Mesothelial cell of epicardium (in vitro differentiated cells): ENCODE measurements around the gene HOXD3. TPM values are rescaled to one million over a fixed set of nuclear protein-coding genes. Genes with fewer than 3 reads are reported as not detected.

ENCODE experiments used
- DNase-seq, 2 experiments: peaks; one replicate each; pipeline ENCODE4 v3.0.0; 2021; ENCODE audit warnings: low spot score in 2 of 2; ENCODE audit not compliant: unreplicated experiment in 2 of 2
- H3K27ac Mint-ChIP-seq: 2 replicates; pipeline ENCODE4 v1.8.0; 2021; ENCODE audit warnings: mixed read lengths
- H3K27me3 Mint-ChIP-seq: 2 replicates; pipeline ENCODE4 v1.8.0; 2021; ENCODE audit warnings: low read depth, mixed read lengths
- H3K36me3 Mint-ChIP-seq: 2 replicates; pipeline ENCODE4 v1.8.0; 2021; ENCODE audit warnings: mixed read lengths
- H3K4me1 Mint-ChIP-seq: 2 replicates; pipeline ENCODE4 v1.8.0; 2021; ENCODE audit warnings: mixed read lengths
- H3K4me3 Mint-ChIP-seq: 2 replicates; pipeline ENCODE4 v1.8.0; 2021; ENCODE audit warnings: mild to moderate bottlenecking, moderate library complexity, mixed read lengths
- H3K9me3 Mint-ChIP-seq: 2 replicates; pipeline ENCODE4 v1.8.0; 2021; ENCODE audit warnings: mixed read lengths
- total RNA-seq: library from RNA; stranded (reverse); gene quantifications from 3 replicates; pipeline ENCODE4 v1.2.1, GENCODE V29; 2021
- TF ChIP-seq, protein P1 (sequence below): fragments of 200-600 bp; sonication (generic); IDR thresholded peaks from one replicate; pipeline ENCODE4 v1.5.0; 2021; ENCODE audit warnings: antibody characterized with exemption; ENCODE audit not compliant: unreplicated experiment

HOXD3 gene
- 0.93 to 1.1 TPM (median 1.1 TPM) in 3 replicates for total RNA-seq

GRCh38 chr2:176156807-176157498 is at the start of gene HOXD3:
HOXD3 (plus strand) TSS chr2:176157307; CDS start chr2:176169115, 11,808 bp downstream.
- no peaks in the 10 kb centered on the region for H3K36me3 Mint-ChIP-seq
- peaks cover 97% of the 10 kb centered on the region for H3K27me3 Mint-ChIP-seq
- DNase-seq: no peak
- no peaks in the 10 kb centered on the region for H3K9me3 Mint-ChIP-seq
- H3K4me1 Mint-ChIP-seq: peaks cover 13% of the 10 kb centered on the region
- H3K4me3 Mint-ChIP-seq: peak within 1 kb of the TSS; percentile 22
- TF ChIP-seq, protein P1, sequence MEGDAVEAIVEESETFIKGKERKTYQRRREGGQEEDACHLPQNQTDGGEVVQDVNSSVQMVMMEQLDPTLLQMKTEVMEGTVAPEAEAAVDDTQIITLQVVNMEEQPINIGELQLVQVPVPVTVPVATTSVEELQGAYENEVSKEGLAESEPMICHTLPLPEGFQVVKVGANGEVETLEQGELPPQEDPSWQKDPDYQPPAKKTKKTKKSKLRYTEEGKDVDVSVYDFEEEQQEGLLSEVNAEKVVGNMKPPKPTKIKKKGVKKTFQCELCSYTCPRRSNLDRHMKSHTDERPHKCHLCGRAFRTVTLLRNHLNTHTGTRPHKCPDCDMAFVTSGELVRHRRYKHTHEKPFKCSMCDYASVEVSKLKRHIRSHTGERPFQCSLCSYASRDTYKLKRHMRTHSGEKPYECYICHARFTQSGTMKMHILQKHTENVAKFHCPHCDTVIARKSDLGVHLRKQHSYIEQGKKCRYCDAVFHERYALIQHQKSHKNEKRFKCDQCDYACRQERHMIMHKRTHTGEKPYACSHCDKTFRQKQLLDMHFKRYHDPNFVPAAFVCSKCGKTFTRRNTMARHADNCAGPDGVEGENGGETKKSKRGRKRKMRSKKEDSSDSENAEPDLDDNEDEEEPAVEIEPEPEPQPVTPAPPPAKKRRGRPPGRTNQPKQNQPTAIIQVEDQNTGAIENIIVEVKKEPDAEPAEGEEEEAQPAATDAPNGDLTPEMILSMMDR: no peak
- H3K27ac Mint-ChIP-seq: no peak within 1 kb of the TSS

DNA sequence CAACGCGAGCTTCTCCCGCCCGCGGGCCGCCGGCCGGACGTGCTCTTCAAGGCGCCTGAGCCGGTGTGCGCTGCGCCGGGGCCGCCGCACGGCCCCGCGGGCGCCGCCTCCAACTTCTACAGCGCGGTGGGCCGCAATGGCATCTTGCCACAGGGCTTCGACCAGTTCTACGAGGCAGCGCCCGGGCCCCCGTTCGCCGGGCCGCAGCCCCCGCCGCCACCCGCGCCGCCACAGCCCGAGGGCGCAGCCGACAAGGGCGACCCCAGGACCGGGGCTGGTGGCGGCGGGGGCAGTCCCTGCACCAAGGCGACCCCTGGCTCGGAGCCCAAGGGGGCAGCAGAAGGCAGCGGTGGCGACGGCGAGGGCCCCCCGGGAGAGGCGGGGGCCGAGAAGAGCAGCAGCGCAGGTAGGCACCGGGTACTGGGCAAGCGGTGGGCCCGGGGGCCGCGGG is 49.4 kb upstream of the HOXD3 start:
- peaks cover 90% of the 10 kb centered on the region for H3K27me3 Mint-ChIP-seq
- H3K4me3 Mint-ChIP-seq: no peak overlapping the region
- H3K36me3 Mint-ChIP-seq: no peaks in the 10 kb centered on the region
- no peaks in the 10 kb centered on the region for H3K9me3 Mint-ChIP-seq
- H3K4me1 Mint-ChIP-seq: peaks cover 21% of the 10 kb centered on the region
- H3K27ac Mint-ChIP-seq: no peak overlapping the region
- no peak for DNase-seq
- TF ChIP-seq, protein P1: no peak

- Mint-ChIP-seq H3K27me3 (peaks cover 90% of the 10 kb centered on the region), H3K4me3 (peak overlapping the region; percentile 25), H3K36me3 (no peaks in the 10 kb centered on the region), H3K27ac (no peak overlapping the region), H3K4me1 (peaks cover 17% of the 10 kb centered on the region), H3K9me3 (no peaks in the 10 kb centered on the region)
- no peak for DNase-seq
- TF ChIP-seq, protein P1: no peak
Observed at GRCh38 chr2:176109192-176109901, 47.8 kb upstream of the HOXD3 start.

GRCh38 chr2:176109946-176110345 is 47.2 kb upstream of the HOXD3 start:
- Mint-ChIP-seq H3K4me3 (no peak overlapping the region), H3K9me3 (no peaks in the 10 kb centered on the region), H3K27ac (no peak overlapping the region), H3K4me1 (peaks cover 12% of the 10 kb centered on the region), H3K27me3 (peaks cover 90% of the 10 kb centered on the region), H3K36me3 (no peaks in the 10 kb centered on the region)
- TF ChIP-seq, protein P1: peak; percentile 35
- no peak for DNase-seq

GRCh38 chr2:176110415-176111308 is 46.4 kb upstream of the HOXD3 start:
- TF ChIP-seq, protein P1: no peak
- H3K4me1 Mint-ChIP-seq: peaks cover 10% of the 10 kb centered on the region
- H3K36me3 Mint-ChIP-seq: no peaks in the 10 kb centered on the region
- H3K27me3 Mint-ChIP-seq: peaks cover 90% of the 10 kb centered on the region
- DNase-seq: no peak
- H3K9me3 Mint-ChIP-seq: no peaks in the 10 kb centered on the region
- H3K4me3 Mint-ChIP-seq: no peak overlapping the region
- no peak overlapping the region for H3K27ac Mint-ChIP-seq
